GM12878 (cell line): ENCODE data around the gene ACSF2. TPM values are rescaled to one million over a fixed set of nuclear protein-coding genes. Genes with fewer than 3 reads are reported as not detected.

Source experiments
- ATAC-seq: fragments of 200-7000 bp; cut with Tn5 transposase; 3 replicates; pipeline ENCODE4 v1.9.1; 2020; ENCODE audit warnings: mild to moderate bottlenecking, moderate library complexity
- BruUV-seq: library from RNA; stranded (reverse); fragments of 400-500 nt; replicated peaks from 2 replicates; lab custom pipeline; 2021; lab: Mats Ljungman, UMichigan
- CTCF ChIA-PET: fragments of 300-600 bp; sonication (Branson Sonifier 250); formaldehyde crosslinking; extraction: SDS; loops from one replicate; lab custom pipeline; 2021; ENCODE audit warnings: inconsistent platforms; lab: Yijun Ruan, JAX
- POLR2A ChIA-PET: fragments of 350-600 bp; formaldehyde crosslinking; extraction: SDS; loops from one replicate; lab custom pipeline; 2021; ENCODE audit warnings: inconsistent platforms; lab: Charles Lee
- RAD21 ChIA-PET: fragments of 300-600 bp; sonication (Branson Sonifier 250); formaldehyde crosslinking; loops from one replicate; lab custom pipeline; 2023; ENCODE audit warnings: antibody characterized with exemption; ENCODE audit not compliant: unreplicated experiment; lab: Charles Lee
- SMC1A ChIA-PET: fragments of 300-600 bp; sonication (Branson Sonifier 250); formaldehyde crosslinking; loops from one replicate; lab custom pipeline; 2023; ENCODE audit not compliant: unreplicated experiment, uncharacterized antibody; lab: Charles Lee
- DNase-seq: peaks from one replicate; pipeline ENCODE4 v3.0.0-alpha.2; 2011; ENCODE audit warnings: low read depth, low spot score
- FAIRE-seq: peaks from 3 replicates; lab custom pipeline; 2011; peaks lifted over from hg19 to GRCh38; lab: Jason Lieb, UNC
- H2AFZ ChIP-seq: 2 replicates; pipeline ENCODE4 v1.6.0; 2011; ENCODE audit warnings: low read depth, low read length, control low read depth; ENCODE audit not compliant: control insufficient read depth
- H3K27ac ChIP-seq: 2 replicates; pipeline ENCODE4 v1.5.1; 2011; ENCODE audit warnings: control low read depth; ENCODE audit not compliant: control insufficient read depth, insufficient read depth
- H3K27me3 ChIP-seq, 2 experiments: replicated peaks in 1 of 2; 2 replicates each; pipeline versions ENCODE4 v1.6.0 to v1.6.1; 2011; ENCODE audit warnings: low read length in 1 of 2; ENCODE audit not compliant: control insufficient read depth in 2 of 2, insufficient read depth in 2 of 2
- H3K36me3 ChIP-seq, 2 experiments: 2 replicates each; pipeline ENCODE4 v1.5.1; 2011; ENCODE audit warnings: low read length in 1 of 2; ENCODE audit not compliant: control insufficient read depth in 2 of 2, insufficient read depth in 2 of 2
- H3K4me1 ChIP-seq: 2 replicates; pipeline ENCODE4 v1.6.1; 2011; ENCODE audit warnings: mild to moderate bottlenecking, low read length, moderate library complexity, mixed read lengths; ENCODE audit not compliant: control insufficient read depth, insufficient read depth
- H3K4me2 ChIP-seq: 2 replicates; pipeline ENCODE4 v1.6.0; 2011; ENCODE audit warnings: control low read depth; ENCODE audit not compliant: control insufficient read depth, insufficient read depth
- H3K4me3 ChIP-seq: fragments of 200-600 bp; sonication (generic); 2 replicates; pipeline ENCODE4 v1.5.1; 2016
- H3K79me2 ChIP-seq: 2 replicates; pipeline ENCODE4 v1.6.0; 2011; ENCODE audit warnings: low read length; ENCODE audit not compliant: control insufficient read depth, insufficient read depth
- H3K9ac ChIP-seq: 2 replicates; pipeline ENCODE4 v1.8.0; 2011; ENCODE audit warnings: low read length, control low read depth, mixed read lengths; ENCODE audit not compliant: control insufficient read depth, insufficient read depth
- H3K9me3 ChIP-seq: replicated peaks from 3 replicates; pipeline ENCODE4 v1.5.1; 2011; ENCODE audit warnings: mild to moderate bottlenecking, low read length; ENCODE audit not compliant: control insufficient read depth, insufficient read depth
- H4K20me1 ChIP-seq: 2 replicates; pipeline ENCODE4 v1.6.0; 2011; ENCODE audit not compliant: control insufficient read depth, insufficient read depth
- BCL11A ChIP-seq: IDR thresholded peaks from 2 replicates; pipeline ENCODE4 v1.6.1; 2011; ENCODE audit warnings: low read depth, low read length
- BHLHE40 ChIP-seq, 2 experiments: fragments of 450-650 bp in 1 of 2; IDR thresholded peaks; 2 replicates each; pipeline ENCODE4 v1.6.1; 2011 to 2017; ENCODE audit warnings: low read depth in 2 of 2, borderline replicate concordance in 1 of 2, improper control_type of control experiment in 1 of 2, low read length in 1 of 2, mild to moderate bottlenecking in 1 of 2
- CBX3 ChIP-seq: fragments of 200-600 bp; sonication (generic); IDR thresholded peaks from 2 replicates; pipeline ENCODE4 v1.6.1; 2016; ENCODE audit warnings: low read depth, borderline replicate concordance
- IRF4 ChIP-seq: IDR thresholded peaks from 2 replicates; pipeline ENCODE4 v1.6.1; 2011; ENCODE audit warnings: low read depth, low read length
- MTA3 ChIP-seq: IDR thresholded peaks from 2 replicates; pipeline ENCODE4 v1.6.1; 2012; ENCODE audit warnings: low read length, inconsistent platforms, borderline replicate concordance
- RAD21 ChIP-seq: IDR thresholded peaks from 2 replicates; pipeline ENCODE4 v1.6.1; 2011; ENCODE audit warnings: mild to moderate bottlenecking, low read depth, low read length, moderate library complexity; ENCODE audit not compliant: insufficient read depth
- SIX5 ChIP-seq: IDR thresholded peaks from 2 replicates; pipeline ENCODE4 v1.6.1; 2011; ENCODE audit warnings: mild to moderate bottlenecking, low read depth, low read length, moderate library complexity; ENCODE audit not compliant: severe bottlenecking
- STAT1 ChIP-seq: fragments of 450-650 bp; conservative IDR thresholded peaks from 2 replicates; pipeline ENCODE4 v1.6.1; 2014; ENCODE audit warnings: antibody characterized with exemption, mild to moderate bottlenecking
- TCF3 ChIP-seq: IDR thresholded peaks from 2 replicates; pipeline ENCODE4 v1.6.1; 2012; ENCODE audit warnings: low read depth, mild to moderate bottlenecking, low read length, borderline replicate concordance; ENCODE audit not compliant: insufficient read depth
- ZNF274 ChIP-seq: IDR thresholded peaks from one replicate; pipeline ENCODE4 v1.8.0; 2011; ENCODE audit not compliant: insufficient read length, insufficient read depth
- WGBS: methylation state at CpG from one replicate; pipeline ENCODE4 v1.1.6; 2016; ENCODE audit warnings: low lambda C conversion rate; ENCODE audit not compliant: insufficient replicate concordance, insufficient coverage; ENCODE audit errors: missing lambda C conversion rate; 5-methylcytosine and 5-hydroxymethylcytosine counted together
- in situ Hi-C: fragments of 300-500 bp; cut with MboI; formaldehyde crosslinking; loops from 9 replicates; pipeline ENCODE4 v1.14.3; 2018; ENCODE audit warnings: mixed read lengths
- intact Hi-C: fragments of 100-400 bp; cut with micrococcal nuclease; formaldehyde crosslinking; loops from one replicate; pipeline ENCODE4 v1.14.2; 2022; ENCODE audit not compliant: unreplicated experiment
- polyA plus RNA-seq, 11 experiments: library from polyadenylated mRNA; depleted of rRNA in 4 of 11; unstranded in 6 of 11; stranded (reverse) in 5 of 11; fragments of >200 nt; fragmentation: Nextera tagmentation in 4 of 11; fragmentation: Illumina TruSeq in 1 of 11; extraction: Ambion mirVana in 4 of 11; extraction: Trizol in 1 of 11; gene quantifications; 1 replicate in 1 of 11; 2 replicates in 10 of 11; pipeline versions ENCODE4 v1.2.1 to v1.2.3, GENCODE V29; 2011 to 2016; ENCODE audit warnings: inconsistent platforms in 2 of 11, missing spikeins in 2 of 11, low read depth in 1 of 11
- total RNA-seq, 4 experiments: library from RNA; depleted of rRNA in 3 of 4; stranded (reverse); fragments of >200 nt in 3 of 4; fragmentation: Illumina TruSeq in 1 of 4; extraction: Trizol in 1 of 4; gene quantifications; 2 replicates each; pipeline versions ENCODE4 v1.2.1 to v1.2.3, GENCODE V29; 2013 to 2021
- TF ChIP-seq, protein P1 (sequence below): fragments of 450-650 bp; IDR thresholded peaks from 2 replicates; pipeline ENCODE4 v1.6.1; 2017; ENCODE audit warnings: mild to moderate bottlenecking
- TF ChIP-seq, protein P2 (sequence below): IDR thresholded peaks from 2 replicates; pipeline ENCODE4 v1.6.1; 2012; ENCODE audit warnings: low read depth, low read length, improper control_type of control experiment
- TF ChIP-seq, protein P3 (sequence below): fragments of 450-650 bp; IDR thresholded peaks from 2 replicates; pipeline ENCODE4 v1.6.1; 2017; ENCODE audit warnings: mild to moderate bottlenecking, moderate library complexity
- TF ChIP-seq, protein P4 (sequence below): fragments of 450-650 bp; IDR thresholded peaks from 2 replicates; pipeline ENCODE4 v1.6.1; 2017; ENCODE audit warnings: low read depth, mild to moderate bottlenecking, moderate library complexity

The ACSF2 gene
- total and polyA plus RNA-seq, 10 of the 15 experiments (the other 5 are each of a cell fraction or from before 2014, with no cell fraction given): 7.1 to 32.8 (median 16.8) TPM

DNA sequence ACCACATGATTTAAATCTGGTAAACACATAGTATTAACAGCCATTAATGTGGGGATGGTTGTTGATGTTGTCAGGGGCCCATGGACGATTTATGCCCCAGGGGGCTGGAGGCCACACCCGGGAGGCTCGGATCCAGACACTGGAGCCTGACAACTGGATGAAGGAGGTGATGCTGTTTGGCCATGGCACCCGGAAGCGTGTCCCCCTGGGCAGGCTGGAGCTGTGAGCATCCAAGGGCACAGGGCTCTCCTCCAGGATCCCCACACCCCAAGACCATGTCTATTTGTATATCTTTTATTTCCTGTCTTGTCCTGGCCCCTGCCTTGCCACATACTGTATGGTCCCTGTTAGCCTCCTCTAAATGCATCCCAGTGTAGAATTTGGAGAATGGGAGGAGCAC is 57.2 kb downstream of the ACSF2 start:
- in situ Hi-C loops (loop anchor here (10.0 kb wide), 1 partner anchor 142 kb away; no protein-coding TSS in a partner anchor), intact Hi-C loops (no loop called here)
- H3K9ac ChIP-seq: no peak overlapping the region
- no peak overlapping the region for H2AFZ ChIP-seq
- TF ChIP-seq BCL11A (no peak), BHLHE40 (IDR thresholded peaks at IDR 0.05; ENCODE audit: borderline replicate concordance in 1 of 2, low read depth in 2 of 2, low read length in 1 of 2) (no peak), TCF3 (no peak), SIX5 (no peak), CBX3 (no peak), RAD21 (no peak), ZNF274 (no peak), STAT1 (no peak), MTA3 (no peak), IRF4 (no peak)
- TF ChIP-seq, protein P1, sequence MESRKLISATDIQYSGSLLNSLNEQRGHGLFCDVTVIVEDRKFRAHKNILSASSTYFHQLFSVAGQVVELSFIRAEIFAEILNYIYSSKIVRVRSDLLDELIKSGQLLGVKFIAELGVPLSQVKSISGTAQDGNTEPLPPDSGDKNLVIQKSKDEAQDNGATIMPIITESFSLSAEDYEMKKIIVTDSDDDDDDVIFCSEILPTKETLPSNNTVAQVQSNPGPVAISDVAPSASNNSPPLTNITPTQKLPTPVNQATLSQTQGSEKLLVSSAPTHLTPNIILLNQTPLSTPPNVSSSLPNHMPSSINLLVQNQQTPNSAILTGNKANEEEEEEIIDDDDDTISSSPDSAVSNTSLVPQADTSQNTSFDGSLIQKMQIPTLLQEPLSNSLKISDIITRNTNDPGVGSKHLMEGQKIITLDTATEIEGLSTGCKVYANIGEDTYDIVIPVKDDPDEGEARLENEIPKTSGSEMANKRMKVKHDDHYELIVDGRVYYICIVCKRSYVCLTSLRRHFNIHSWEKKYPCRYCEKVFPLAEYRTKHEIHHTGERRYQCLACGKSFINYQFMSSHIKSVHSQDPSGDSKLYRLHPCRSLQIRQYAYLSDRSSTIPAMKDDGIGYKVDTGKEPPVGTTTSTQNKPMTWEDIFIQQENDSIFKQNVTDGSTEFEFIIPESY: no peak
- TF ChIP-seq, protein P2, sequence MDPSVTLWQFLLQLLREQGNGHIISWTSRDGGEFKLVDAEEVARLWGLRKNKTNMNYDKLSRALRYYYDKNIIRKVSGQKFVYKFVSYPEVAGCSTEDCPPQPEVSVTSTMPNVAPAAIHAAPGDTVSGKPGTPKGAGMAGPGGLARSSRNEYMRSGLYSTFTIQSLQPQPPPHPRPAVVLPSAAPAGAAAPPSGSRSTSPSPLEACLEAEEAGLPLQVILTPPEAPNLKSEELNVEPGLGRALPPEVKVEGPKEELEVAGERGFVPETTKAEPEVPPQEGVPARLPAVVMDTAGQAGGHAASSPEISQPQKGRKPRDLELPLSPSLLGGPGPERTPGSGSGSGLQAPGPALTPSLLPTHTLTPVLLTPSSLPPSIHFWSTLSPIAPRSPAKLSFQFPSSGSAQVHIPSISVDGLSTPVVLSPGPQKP: no peak
- TF ChIP-seq, protein P3, sequence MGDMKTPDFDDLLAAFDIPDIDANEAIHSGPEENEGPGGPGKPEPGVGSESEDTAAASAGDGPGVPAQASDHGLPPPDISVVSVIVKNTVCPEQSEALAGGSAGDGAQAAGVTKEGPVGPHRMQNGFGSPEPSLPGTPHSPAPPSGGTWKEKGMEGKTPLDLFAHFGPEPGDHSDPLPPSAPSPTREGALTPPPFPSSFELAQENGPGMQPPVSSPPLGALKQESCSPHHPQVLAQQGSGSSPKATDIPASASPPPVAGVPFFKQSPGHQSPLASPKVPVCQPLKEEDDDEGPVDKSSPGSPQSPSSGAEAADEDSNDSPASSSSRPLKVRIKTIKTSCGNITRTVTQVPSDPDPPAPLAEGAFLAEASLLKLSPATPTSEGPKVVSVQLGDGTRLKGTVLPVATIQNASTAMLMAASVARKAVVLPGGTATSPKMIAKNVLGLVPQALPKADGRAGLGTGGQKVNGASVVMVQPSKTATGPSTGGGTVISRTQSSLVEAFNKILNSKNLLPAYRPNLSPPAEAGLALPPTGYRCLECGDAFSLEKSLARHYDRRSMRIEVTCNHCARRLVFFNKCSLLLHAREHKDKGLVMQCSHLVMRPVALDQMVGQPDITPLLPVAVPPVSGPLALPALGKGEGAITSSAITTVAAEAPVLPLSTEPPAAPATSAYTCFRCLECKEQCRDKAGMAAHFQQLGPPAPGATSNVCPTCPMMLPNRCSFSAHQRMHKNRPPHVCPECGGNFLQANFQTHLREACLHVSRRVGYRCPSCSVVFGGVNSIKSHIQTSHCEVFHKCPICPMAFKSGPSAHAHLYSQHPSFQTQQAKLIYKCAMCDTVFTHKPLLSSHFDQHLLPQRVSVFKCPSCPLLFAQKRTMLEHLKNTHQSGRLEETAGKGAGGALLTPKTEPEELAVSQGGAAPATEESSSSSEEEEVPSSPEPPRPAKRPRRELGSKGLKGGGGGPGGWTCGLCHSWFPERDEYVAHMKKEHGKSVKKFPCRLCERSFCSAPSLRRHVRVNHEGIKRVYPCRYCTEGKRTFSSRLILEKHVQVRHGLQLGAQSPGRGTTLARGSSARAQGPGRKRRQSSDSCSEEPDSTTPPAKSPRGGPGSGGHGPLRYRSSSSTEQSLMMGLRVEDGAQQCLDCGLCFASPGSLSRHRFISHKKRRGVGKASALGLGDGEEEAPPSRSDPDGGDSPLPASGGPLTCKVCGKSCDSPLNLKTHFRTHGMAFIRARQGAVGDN: no peak
- TF ChIP-seq, protein P4, sequence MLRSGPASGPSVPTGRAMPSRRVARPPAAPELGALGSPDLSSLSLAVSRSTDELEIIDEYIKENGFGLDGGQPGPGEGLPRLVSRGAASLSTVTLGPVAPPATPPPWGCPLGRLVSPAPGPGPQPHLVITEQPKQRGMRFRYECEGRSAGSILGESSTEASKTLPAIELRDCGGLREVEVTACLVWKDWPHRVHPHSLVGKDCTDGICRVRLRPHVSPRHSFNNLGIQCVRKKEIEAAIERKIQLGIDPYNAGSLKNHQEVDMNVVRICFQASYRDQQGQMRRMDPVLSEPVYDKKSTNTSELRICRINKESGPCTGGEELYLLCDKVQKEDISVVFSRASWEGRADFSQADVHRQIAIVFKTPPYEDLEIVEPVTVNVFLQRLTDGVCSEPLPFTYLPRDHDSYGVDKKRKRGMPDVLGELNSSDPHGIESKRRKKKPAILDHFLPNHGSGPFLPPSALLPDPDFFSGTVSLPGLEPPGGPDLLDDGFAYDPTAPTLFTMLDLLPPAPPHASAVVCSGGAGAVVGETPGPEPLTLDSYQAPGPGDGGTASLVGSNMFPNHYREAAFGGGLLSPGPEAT: no peak
- DNase-seq (no peak), ATAC-seq (no peak), FAIRE-seq (no peak)
- POLR2A ChIA-PET: no interaction called here
- no peaks in the 10 kb centered on the region for H4K20me1 ChIP-seq
- peaks cover 0 to 10% of the 10 kb centered on the region in 2 experiments; a peak in 2 of 4 replicates for H3K36me3 ChIP-seq
- H3K79me2 ChIP-seq: no peaks in the 10 kb centered on the region
- BruUV-seq: no TSS peak
- no peaks in the 10 kb centered on the region for H3K9me3 ChIP-seq
- no peaks in the 10 kb centered on the region for H3K4me1 ChIP-seq
- no peak overlapping the region for H3K4me2 ChIP-seq
- no peaks in the 10 kb centered on the region for H3K27me3 ChIP-seq
- 88% methylated on average over 5 of the region's 5 CpGs for WGBS
- RAD21 ChIA-PET: interaction anchor here (0.8 to 2.1 kb wide), 8 partner anchors 10 to 213 kb away, joined by 3 to 13 read pairs (median 4); no protein-coding TSS in a partner anchor
- no peak overlapping the region for H3K4me3 ChIP-seq
- CTCF ChIA-PET: interaction anchor here (0.6 to 4.4 kb wide), 23 partner anchors 10 to 405 kb away, joined by 3 to 23 read pairs (median 4); no protein-coding TSS in a partner anchor
- H3K27ac ChIP-seq: no peak overlapping the region
- SMC1A ChIA-PET: interaction anchor here (0.6 to 2.6 kb wide), 10 partner anchors 10 to 212 kb away, joined by 3 to 10 read pairs (median 5); partner anchors contain the start of genes EPN3 and LRRC59
